ENCODE measurements around the gene H1-8.

H1-8 gene

GRCh38 chr3:129556890-129557547, 14.0 kb downstream of the H1-8 start:
- DNase-seq, result no peak

GRCh38 chr3:129557548-129557894, 14.5 kb downstream of the H1-8 start:
- DNase-seq, result no peak

- DNase-seq, result no peak
Measured at GRCh38 chr3:129558081-129558771, 15.3 kb downstream of the H1-8 start.

GRCh38 chr3:129558772-129559564, 16.0 kb downstream of the H1-8 start:
- no peak for DNase-seq

GRCh38 chr3:129559565-129560079, 16.6 kb downstream of the H1-8 start:
- no peak for DNase-seq

GRCh38 chr3:129560269-129560787, 17.4 kb downstream of the H1-8 start:
- DNase-seq, result no peak

GRCh38 chr3:129560911-129561594, 18.1 kb downstream of the H1-8 start:
- DNase-seq, result no peak

- DNase-seq, result no peak
Measured at GRCh38 chr3:129561619-129562248, 18.8 kb downstream of the H1-8 start.

GRCh38 chr3:129562803-129563202, 19.8 kb downstream of the H1-8 start:
- no peak for DNase-seq

GRCh38 chr3:129563332-129563731, 20.4 kb downstream of the H1-8 start:
- no peak for DNase-seq

- DNase-seq, result no peak
Measured at GRCh38 chr3:129563850-129564535, 21.0 kb downstream of the H1-8 start.

GRCh38 chr3:129564981-129565644, 22.1 kb downstream of the H1-8 start:
- no peak for DNase-seq

- DNase-seq, result no peak
Measured at GRCh38 chr3:129565902-129566301, 22.9 kb downstream of the H1-8 start.

GRCh38 chr3:129567176-129567705, 24.3 kb downstream of the H1-8 start:
- no peak for DNase-seq

- no peak for DNase-seq
Measured at GRCh38 chr3:129567939-129568338, 25.0 kb downstream of the H1-8 start.

GRCh38 chr3:129569856-129570255, 26.9 kb downstream of the H1-8 start:
- DNase-seq, result no peak

- no peak for DNase-seq
Measured at GRCh38 chr3:129571605-129572547, 28.9 kb downstream of the H1-8 start.

- DNase-seq, result no peak
Measured at GRCh38 chr3:129572603-129573002, 29.6 kb downstream of the H1-8 start.

- no peak for DNase-seq
Measured at GRCh38 chr3:129573493-129573892, 30.5 kb downstream of the H1-8 start.

- DNase-seq, result no peak
Measured at GRCh38 chr3:129574206-129574605, 31.2 kb downstream of the H1-8 start.

Data from NCI-H2029 (cell line).